HEK293 (cell line): Measurements from ENCODE around the gene SEMG1.

Source experiments
- HOXA7 ChIP-seq: sonication (generic); formaldehyde crosslinking; IDR thresholded peaks from 2 replicates; pipeline ENCODE4 v1.8.1; 2022; ENCODE audit warnings: missing genetic modification reagents, borderline replicate concordance
- SP3 ChIP-seq: fragments of 450-650 bp; formaldehyde crosslinking; IDR thresholded peaks from 2 replicates; pipeline ENCODE4 v1.5.1; 2016; ENCODE audit warnings: missing biosample characterization, missing genetic modification characterization
- ZNF138 ChIP-seq: fragments of 450-650 bp; formaldehyde crosslinking; IDR thresholded peaks from 2 replicates; pipeline ENCODE4 v1.5.1; 2016; ENCODE audit warnings: missing biosample characterization, missing genetic modification characterization, borderline replicate concordance
- ZNF19 ChIP-seq: fragments of 450-650 bp; formaldehyde crosslinking; IDR thresholded peaks from 2 replicates; pipeline ENCODE4; 2016; ENCODE audit warnings: missing biosample characterization, missing genetic modification characterization, low read depth
- ZNF292 ChIP-seq: fragments of 450-650 bp; formaldehyde crosslinking; IDR thresholded peaks from 2 replicates; pipeline ENCODE4 v1.5.1; 2016; ENCODE audit warnings: low read depth, missing biosample characterization, missing genetic modification characterization, borderline replicate concordance
- ZNF350 ChIP-seq: fragments of 450-650 bp; formaldehyde crosslinking; IDR thresholded peaks from 2 replicates; pipeline ENCODE4 v1.5.0; 2017; ENCODE audit warnings: missing biosample characterization, mild to moderate bottlenecking, missing genetic modification characterization
- ZNF660 ChIP-seq: fragments of 450-650 bp; IDR thresholded peaks from 2 replicates; pipeline ENCODE4 v1.5.1; 2018; ENCODE audit warnings: missing biosample characterization, mild to moderate bottlenecking, missing genetic modification characterization
- ZNF707 ChIP-seq: fragments of 450-650 bp; formaldehyde crosslinking; IDR thresholded peaks from 2 replicates; pipeline ENCODE4 v1.5.1; 2016; ENCODE audit warnings: missing biosample characterization, missing genetic modification characterization
- TF ChIP-seq, protein P1 (sequence below): fragments of 450-650 bp; formaldehyde crosslinking; IDR thresholded peaks from 2 replicates; pipeline ENCODE4 v1.5.1; 2016; ENCODE audit warnings: missing biosample characterization, missing genetic modification characterization
- TF ChIP-seq, protein P2 (sequence below): fragments of 450-650 bp; formaldehyde crosslinking; IDR thresholded peaks from 2 replicates; pipeline ENCODE4 v1.5.1; 2016; ENCODE audit warnings: missing biosample characterization, missing genetic modification characterization, borderline replicate concordance
- TF ChIP-seq, protein P3 (sequence below): fragments of 450-650 bp; formaldehyde crosslinking; IDR thresholded peaks from 2 replicates; pipeline ENCODE4 v1.5.1; 2016; ENCODE audit warnings: missing biosample characterization, missing genetic modification characterization
- TF ChIP-seq, protein P4 (sequence below): fragments of 450-650 bp; formaldehyde crosslinking; IDR thresholded peaks from 2 replicates; pipeline ENCODE4 v1.5.1; 2016; ENCODE audit warnings: missing biosample characterization, missing genetic modification characterization, low read depth
- TF ChIP-seq, protein P5 (sequence below): fragments of 450-650 bp; formaldehyde crosslinking; conservative IDR thresholded peaks from 2 replicates; pipeline ENCODE4 v1.5.1; 2016; ENCODE audit warnings: low read depth, missing biosample characterization, missing genetic modification characterization
- TF ChIP-seq, protein P6 (sequence below): fragments of 450-650 bp; formaldehyde crosslinking; IDR thresholded peaks from 2 replicates; pipeline ENCODE4 v1.5.1; 2016; ENCODE audit warnings: missing biosample characterization, missing genetic modification characterization

DNA sequence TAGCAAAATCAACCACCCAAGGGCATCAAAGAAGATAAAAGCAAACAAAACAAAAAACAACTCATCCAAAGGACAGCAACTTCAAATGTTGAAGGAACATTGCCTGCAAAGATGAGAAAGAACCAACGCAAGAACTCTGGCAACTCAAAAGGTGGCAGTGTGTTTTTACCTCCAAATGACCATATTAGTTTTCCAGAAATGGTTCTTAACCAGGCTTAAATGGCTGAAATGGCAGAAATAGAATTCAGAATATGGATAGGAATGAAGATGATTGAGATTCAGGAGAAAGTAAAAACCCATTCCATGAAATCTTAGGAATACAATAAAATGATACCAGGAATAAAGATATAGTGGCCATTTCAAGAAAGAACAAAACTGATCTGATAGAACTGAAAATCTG lies 41.9 kb upstream of the SEMG1 start:
- TF ChIP-seq, protein P1, sequence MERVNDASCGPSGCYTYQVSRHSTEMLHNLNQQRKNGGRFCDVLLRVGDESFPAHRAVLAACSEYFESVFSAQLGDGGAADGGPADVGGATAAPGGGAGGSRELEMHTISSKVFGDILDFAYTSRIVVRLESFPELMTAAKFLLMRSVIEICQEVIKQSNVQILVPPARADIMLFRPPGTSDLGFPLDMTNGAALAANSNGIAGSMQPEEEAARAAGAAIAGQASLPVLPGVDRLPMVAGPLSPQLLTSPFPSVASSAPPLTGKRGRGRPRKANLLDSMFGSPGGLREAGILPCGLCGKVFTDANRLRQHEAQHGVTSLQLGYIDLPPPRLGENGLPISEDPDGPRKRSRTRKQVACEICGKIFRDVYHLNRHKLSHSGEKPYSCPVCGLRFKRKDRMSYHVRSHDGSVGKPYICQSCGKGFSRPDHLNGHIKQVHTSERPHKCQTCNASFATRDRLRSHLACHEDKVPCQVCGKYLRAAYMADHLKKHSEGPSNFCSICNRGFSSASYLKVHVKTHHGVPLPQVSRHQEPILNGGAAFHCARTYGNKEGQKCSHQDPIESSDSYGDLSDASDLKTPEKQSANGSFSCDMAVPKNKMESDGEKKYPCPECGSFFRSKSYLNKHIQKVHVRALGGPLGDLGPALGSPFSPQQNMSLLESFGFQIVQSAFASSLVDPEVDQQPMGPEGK (tag by site-specific recombination): no peak
- TF ChIP-seq, protein P2, sequence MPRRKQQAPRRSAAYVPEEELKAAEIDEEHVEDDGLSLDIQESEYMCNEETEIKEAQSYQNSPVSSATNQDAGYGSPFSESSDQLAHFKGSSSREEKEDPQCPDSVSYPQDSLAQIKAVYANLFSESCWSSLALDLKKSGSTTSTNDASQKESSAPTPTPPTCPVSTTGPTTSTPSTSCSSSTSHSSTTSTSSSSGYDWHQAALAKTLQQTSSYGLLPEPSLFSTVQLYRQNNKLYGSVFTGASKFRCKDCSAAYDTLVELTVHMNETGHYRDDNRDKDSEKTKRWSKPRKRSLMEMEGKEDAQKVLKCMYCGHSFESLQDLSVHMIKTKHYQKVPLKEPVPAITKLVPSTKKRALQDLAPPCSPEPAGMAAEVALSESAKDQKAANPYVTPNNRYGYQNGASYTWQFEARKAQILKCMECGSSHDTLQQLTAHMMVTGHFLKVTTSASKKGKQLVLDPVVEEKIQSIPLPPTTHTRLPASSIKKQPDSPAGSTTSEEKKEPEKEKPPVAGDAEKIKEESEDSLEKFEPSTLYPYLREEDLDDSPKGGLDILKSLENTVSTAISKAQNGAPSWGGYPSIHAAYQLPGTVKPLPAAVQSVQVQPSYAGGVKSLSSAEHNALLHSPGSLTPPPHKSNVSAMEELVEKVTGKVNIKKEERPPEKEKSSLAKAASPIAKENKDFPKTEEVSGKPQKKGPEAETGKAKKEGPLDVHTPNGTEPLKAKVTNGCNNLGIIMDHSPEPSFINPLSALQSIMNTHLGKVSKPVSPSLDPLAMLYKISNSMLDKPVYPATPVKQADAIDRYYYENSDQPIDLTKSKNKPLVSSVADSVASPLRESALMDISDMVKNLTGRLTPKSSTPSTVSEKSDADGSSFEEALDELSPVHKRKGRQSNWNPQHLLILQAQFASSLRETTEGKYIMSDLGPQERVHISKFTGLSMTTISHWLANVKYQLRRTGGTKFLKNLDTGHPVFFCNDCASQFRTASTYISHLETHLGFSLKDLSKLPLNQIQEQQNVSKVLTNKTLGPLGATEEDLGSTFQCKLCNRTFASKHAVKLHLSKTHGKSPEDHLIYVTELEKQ (tag by site-specific recombination): no peak
- TF ChIP-seq, protein P3, sequence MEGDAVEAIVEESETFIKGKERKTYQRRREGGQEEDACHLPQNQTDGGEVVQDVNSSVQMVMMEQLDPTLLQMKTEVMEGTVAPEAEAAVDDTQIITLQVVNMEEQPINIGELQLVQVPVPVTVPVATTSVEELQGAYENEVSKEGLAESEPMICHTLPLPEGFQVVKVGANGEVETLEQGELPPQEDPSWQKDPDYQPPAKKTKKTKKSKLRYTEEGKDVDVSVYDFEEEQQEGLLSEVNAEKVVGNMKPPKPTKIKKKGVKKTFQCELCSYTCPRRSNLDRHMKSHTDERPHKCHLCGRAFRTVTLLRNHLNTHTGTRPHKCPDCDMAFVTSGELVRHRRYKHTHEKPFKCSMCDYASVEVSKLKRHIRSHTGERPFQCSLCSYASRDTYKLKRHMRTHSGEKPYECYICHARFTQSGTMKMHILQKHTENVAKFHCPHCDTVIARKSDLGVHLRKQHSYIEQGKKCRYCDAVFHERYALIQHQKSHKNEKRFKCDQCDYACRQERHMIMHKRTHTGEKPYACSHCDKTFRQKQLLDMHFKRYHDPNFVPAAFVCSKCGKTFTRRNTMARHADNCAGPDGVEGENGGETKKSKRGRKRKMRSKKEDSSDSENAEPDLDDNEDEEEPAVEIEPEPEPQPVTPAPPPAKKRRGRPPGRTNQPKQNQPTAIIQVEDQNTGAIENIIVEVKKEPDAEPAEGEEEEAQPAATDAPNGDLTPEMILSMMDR (tag by site-specific recombination): no peak
- TF ChIP-seq, protein P4, sequence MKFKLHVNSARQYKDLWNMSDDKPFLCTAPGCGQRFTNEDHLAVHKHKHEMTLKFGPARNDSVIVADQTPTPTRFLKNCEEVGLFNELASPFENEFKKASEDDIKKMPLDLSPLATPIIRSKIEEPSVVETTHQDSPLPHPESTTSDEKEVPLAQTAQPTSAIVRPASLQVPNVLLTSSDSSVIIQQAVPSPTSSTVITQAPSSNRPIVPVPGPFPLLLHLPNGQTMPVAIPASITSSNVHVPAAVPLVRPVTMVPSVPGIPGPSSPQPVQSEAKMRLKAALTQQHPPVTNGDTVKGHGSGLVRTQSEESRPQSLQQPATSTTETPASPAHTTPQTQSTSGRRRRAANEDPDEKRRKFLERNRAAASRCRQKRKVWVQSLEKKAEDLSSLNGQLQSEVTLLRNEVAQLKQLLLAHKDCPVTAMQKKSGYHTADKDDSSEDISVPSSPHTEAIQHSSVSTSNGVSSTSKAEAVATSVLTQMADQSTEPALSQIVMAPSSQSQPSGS (tag by site-specific recombination): no peak
- TF ChIP-seq HOXA7 (CRISPR knock-in tag) (no peak), ZNF350 (tag by site-specific recombination) (no peak), ZNF292 (tag by site-specific recombination) (no peak), ZNF19 (no peak), ZNF707 (tag by site-specific recombination) (no peak), ZNF660 (tag by site-specific recombination) (no peak), ZNF138 (tag by site-specific recombination) (no peak), SP3 (tag by site-specific recombination) (no peak)
- TF ChIP-seq, protein P5, sequence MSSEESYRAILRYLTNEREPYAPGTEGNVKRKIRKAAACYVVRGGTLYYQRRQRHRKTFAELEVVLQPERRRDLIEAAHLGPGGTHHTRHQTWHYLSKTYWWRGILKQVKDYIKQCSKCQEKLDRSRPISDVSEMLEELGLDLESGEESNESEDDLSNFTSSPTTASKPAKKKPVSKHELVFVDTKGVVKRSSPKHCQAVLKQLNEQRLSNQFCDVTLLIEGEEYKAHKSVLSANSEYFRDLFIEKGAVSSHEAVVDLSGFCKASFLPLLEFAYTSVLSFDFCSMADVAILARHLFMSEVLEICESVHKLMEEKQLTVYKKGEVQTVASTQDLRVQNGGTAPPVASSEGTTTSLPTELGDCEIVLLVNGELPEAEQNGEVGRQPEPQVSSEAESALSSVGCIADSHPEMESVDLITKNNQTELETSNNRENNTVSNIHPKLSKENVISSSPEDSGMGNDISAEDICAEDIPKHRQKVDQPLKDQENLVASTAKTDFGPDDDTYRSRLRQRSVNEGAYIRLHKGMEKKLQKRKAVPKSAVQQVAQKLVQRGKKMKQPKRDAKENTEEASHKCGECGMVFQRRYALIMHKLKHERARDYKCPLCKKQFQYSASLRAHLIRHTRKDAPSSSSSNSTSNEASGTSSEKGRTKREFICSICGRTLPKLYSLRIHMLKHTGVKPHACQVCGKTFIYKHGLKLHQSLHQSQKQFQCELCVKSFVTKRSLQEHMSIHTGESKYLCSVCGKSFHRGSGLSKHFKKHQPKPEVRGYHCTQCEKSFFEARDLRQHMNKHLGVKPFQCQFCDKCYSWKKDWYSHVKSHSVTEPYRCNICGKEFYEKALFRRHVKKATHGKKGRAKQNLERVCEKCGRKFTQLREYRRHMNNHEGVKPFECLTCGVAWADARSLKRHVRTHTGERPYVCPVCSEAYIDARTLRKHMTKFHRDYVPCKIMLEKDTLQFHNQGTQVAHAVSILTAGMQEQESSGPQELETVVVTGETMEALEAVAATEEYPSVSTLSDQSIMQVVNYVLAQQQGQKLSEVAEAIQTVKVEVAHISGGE: no peak
- TF ChIP-seq, protein P6, sequence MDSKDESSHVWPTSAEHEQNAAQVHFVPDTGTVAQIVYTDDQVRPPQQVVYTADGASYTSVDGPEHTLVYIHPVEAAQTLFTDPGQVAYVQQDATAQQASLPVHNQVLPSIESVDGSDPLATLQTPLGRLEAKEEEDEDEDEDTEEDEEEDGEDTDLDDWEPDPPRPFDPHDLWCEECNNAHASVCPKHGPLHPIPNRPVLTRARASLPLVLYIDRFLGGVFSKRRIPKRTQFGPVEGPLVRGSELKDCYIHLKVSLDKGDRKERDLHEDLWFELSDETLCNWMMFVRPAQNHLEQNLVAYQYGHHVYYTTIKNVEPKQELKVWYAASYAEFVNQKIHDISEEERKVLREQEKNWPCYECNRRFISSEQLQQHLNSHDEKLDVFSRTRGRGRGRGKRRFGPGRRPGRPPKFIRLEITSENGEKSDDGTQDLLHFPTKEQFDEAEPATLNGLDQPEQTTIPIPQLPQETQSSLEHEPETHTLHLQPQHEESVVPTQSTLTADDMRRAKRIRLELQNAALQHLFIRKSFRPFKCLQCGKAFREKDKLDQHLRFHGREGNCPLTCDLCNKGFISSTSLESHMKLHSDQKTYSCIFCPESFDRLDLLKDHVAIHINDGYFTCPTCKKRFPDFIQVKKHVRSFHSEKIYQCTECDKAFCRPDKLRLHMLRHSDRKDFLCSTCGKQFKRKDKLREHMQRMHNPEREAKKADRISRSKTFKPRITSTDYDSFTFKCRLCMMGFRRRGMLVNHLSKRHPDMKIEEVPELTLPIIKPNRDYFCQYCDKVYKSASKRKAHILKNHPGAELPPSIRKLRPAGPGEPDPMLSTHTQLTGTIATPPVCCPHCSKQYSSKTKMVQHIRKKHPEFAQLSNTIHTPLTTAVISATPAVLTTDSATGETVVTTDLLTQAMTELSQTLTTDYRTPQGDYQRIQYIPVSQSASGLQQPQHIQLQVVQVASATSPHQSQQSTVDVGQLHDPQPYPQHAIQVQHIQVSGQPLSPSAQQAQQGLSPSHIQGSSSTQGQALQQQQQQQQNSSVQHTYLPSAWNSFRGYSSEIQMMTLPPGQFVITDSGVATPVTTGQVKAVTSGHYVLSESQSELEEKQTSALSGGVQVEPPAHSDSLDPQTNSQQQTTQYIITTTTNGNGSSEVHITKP (tag by site-specific recombination): no peak
